Gastrocnemius medialis (tissue), 4 donors: Measurements from ENCODE around the gene NRXN2. TPM values are rescaled to one million over a fixed set of nuclear protein-coding genes. Genes with fewer than 3 reads are reported as not detected.

Experiments used
- ATAC-seq, 2 donors: fragments of 150-250 bp; one replicate each; pipeline ENCODE4 v1.9.1; 2016
- DNase-seq, 2 donors: peaks; one replicate each; pipeline ENCODE4 v3.0.0-alpha.2; 2019
- H3K27ac ChIP-seq, 4 donors: fragments of 200-600 bp; sonication (generic); 1 replicate in 1 of 4; 2 replicates in 3 of 4; pipeline ENCODE4 v1.5.1; 2016 to 2018; ENCODE audit warnings: mild to moderate bottlenecking in 2 of 4, moderate library complexity in 1 of 4
- H3K27me3 ChIP-seq, 3 donors: fragments of 200-600 bp; sonication (generic) in 2 of 3; 1 replicate in 1 of 3; 2 replicates in 2 of 3; pipeline versions ENCODE4 v1.5.1 to v1.6.0; 2016 to 2019; ENCODE audit warnings: mild to moderate bottlenecking in 1 of 3, moderate library complexity in 1 of 3
- H3K36me3 ChIP-seq, 2 donors: fragments of 200-600 bp; sonication (generic) in 1 of 2; one replicate each; pipeline ENCODE4 v1.5.1; 2017 to 2018
- H3K4me1 ChIP-seq, 2 donors: fragments of 200-600 bp; sonication (generic) in 1 of 2; one replicate each; pipeline ENCODE4 v1.5.1; 2016 to 2017; ENCODE audit warnings: mild to moderate bottlenecking in 2 of 2
- H3K4me3 ChIP-seq, 4 donors: fragments of 200-600 bp; sonication (generic) in 3 of 4; 1 replicate in 1 of 4; 2 replicates in 3 of 4; pipeline ENCODE4 v1.5.1; 2016 to 2019; ENCODE audit warnings: mild to moderate bottlenecking in 2 of 4
- H3K9me3 ChIP-seq, 3 donors: fragments of 200-600 bp; sonication (generic) in 2 of 3; 1 replicate in 1 of 3; 2 replicates in 2 of 3; pipeline ENCODE4 v1.5.1; 2016 to 2019
- POLR2A ChIP-seq, 2 donors: fragments of 450-650 bp; IDR thresholded peaks; one replicate each; pipeline ENCODE4 v1.6.1; 2017; ENCODE audit warnings: antibody characterized with exemption in 2 of 2, mild to moderate bottlenecking in 2 of 2, moderate library complexity in 2 of 2
- in situ Hi-C, 4 donors: fragments of 200-750 bp; cut with MboI; loops; one replicate each; pipeline versions ENCODE4 v1.15.0 to v1.8.0; 2017; ENCODE audit warnings: low sequenced_read_pairs in 4 of 4
- intact Hi-C: fragments of 100-400 bp; cut with DNase I; formaldehyde crosslinking; loops from one replicate; pipeline ENCODE4 v1.15.1; 2023; ENCODE audit warnings: low total_unique reads
- total RNA-seq, 4 donors: library from RNA; depleted of rRNA; stranded (reverse); fragments of >200 nt; gene quantifications; one replicate each; pipeline versions ENCODE4 v1.1.0 to v1.2.3, GENCODE V29; 2016
- TF ChIP-seq, protein P1 (sequence below), 5 experiments: fragments of 450-650 bp in 3 of 5; fragments of 200-600 bp in 2 of 5; sonication (generic) in 2 of 5; IDR thresholded peaks in 4 of 5; conservative IDR thresholded peaks in 1 of 5; 1 replicate in 4 of 5; 2 replicates in 1 of 5; pipeline ENCODE4 v1.5.1; 2016 to 2019; ENCODE audit warnings: antibody characterized with exemption in 5 of 5, mild to moderate bottlenecking in 3 of 5, moderate library complexity in 3 of 5

The NRXN2 gene
- total RNA-seq, 4 donors from 2014 or later = 0.15 to 6.2 (median 1.8) TPM

GRCh38 chr11:64611176-64611575 lies 111.8 kb downstream of the NRXN2 start:
- Histone ChIP-seq H3K4me3 (no peak overlapping the region), H3K27ac (no peak overlapping the region), H3K36me3 (no peaks in the 10 kb centered on the region), H3K9me3 (no peaks in the 10 kb centered on the region), H3K27me3 (peaks cover 0 to 5% (median 3%) of the 10 kb centered on the region in 3 donors), H3K4me1 (no peaks in the 10 kb centered on the region)
- TF ChIP-seq, protein P1, sequence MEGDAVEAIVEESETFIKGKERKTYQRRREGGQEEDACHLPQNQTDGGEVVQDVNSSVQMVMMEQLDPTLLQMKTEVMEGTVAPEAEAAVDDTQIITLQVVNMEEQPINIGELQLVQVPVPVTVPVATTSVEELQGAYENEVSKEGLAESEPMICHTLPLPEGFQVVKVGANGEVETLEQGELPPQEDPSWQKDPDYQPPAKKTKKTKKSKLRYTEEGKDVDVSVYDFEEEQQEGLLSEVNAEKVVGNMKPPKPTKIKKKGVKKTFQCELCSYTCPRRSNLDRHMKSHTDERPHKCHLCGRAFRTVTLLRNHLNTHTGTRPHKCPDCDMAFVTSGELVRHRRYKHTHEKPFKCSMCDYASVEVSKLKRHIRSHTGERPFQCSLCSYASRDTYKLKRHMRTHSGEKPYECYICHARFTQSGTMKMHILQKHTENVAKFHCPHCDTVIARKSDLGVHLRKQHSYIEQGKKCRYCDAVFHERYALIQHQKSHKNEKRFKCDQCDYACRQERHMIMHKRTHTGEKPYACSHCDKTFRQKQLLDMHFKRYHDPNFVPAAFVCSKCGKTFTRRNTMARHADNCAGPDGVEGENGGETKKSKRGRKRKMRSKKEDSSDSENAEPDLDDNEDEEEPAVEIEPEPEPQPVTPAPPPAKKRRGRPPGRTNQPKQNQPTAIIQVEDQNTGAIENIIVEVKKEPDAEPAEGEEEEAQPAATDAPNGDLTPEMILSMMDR (IDR thresholded peaks at IDR 0.05 in 4 of 5, conservative IDR thresholded peaks at IDR 0.05 in 1 of 5) = no peak
- no peak for TF ChIP-seq POLR2A (IDR thresholded peaks at IDR 0.05)
- in situ Hi-C loops (no loop called here), intact Hi-C loops (no loop called here)
- no peak for DNase-seq
- no peak for ATAC-seq

GRCh38 chr11:64610596-64610995 lies 112.4 kb downstream of the NRXN2 start:
- in situ Hi-C loops (no loop called here), intact Hi-C loops (no loop called here)
- H3K9me3 ChIP-seq = no peaks in the 10 kb centered on the region
- DNase-seq (no peak), ATAC-seq (no peak)
- TF ChIP-seq, protein P1 (IDR thresholded peaks at IDR 0.05 in 4 of 5, conservative IDR thresholded peaks at IDR 0.05 in 1 of 5) = no peak
- H3K4me3 ChIP-seq = no peak overlapping the region
- H3K4me1 ChIP-seq = no peaks in the 10 kb centered on the region
- H3K27me3 ChIP-seq = peaks cover 0 to 5% (median 3%) of the 10 kb centered on the region in 3 donors
- no peaks in the 10 kb centered on the region for H3K36me3 ChIP-seq
- H3K27ac ChIP-seq = no peak overlapping the region

DNA sequence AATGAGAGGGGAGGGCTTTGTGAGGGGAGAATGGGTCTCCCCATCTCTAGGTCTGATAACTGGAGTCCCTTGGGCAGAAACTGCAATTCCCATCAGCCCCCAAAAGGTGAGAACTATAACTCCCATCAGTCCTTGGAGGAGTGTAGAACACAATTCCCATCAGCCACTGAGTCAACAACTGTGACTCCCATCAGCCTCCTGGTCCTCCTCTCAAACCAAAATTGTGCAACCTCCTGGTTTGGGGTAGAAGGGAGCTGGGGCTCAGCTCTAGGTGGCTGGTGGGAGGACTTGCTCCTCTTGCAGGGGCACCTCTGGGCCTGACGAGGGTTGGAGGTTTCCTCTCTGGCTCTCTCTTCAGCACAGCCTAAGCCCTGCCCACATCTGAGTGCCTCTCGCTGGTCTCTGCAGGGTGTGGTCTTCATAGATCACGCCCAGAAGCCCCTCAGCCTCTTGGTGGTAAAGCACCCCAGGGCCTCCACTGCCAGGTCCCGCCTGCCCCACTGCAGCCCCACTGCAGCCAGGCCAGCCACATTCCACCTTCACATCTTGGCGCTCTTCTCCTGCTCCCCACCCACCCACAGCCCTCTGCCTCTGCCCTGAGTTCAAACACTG lies 113.5 kb downstream of the NRXN2 start:
- intact Hi-C loops = no loop called here
- ATAC-seq (peak in 1 of 2 donors; percentile 46), DNase-seq (no peak)
- H3K4me1 ChIP-seq = no peaks in the 10 kb centered on the region
- peaks cover 1 to 5% (median 3%) of the 10 kb centered on the region in 3 donors for H3K27me3 ChIP-seq
- no peak overlapping the region for H3K4me3 ChIP-seq
- in situ Hi-C loops = no loop called here
- no peaks in the 10 kb centered on the region for H3K36me3 ChIP-seq
- no peak for TF ChIP-seq POLR2A (IDR thresholded peaks at IDR 0.05)
- TF ChIP-seq, protein P1 (IDR thresholded peaks at IDR 0.05 in 4 of 5, conservative IDR thresholded peaks at IDR 0.05 in 1 of 5) = no peak
- no peak overlapping the region for H3K27ac ChIP-seq
- H3K9me3 ChIP-seq = no peaks in the 10 kb centered on the region

DNA sequence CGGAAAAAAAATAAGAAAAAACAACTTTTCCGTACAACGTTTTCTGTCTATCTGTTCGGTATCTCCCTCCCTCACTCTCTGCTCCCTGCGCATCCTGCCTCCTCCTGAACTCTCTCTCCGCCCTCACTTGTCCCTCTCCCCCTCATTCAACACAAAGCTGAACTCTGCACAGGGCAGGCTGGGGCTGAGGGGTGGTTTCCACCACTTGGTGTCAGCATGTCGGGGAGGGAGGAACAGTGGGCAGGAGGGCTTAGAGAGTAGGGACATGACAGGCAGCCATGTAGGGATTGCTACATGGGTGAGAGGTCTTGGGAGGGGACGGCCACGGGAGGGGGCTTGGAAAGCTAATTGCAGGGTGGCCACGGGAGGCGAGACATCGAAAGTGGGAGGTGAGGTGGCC lies 114.4 kb downstream of the NRXN2 start:
- in situ Hi-C loops = no loop called here
- Histone ChIP-seq H3K36me3 (no peaks in the 10 kb centered on the region), H3K27me3 (peaks cover 2 to 5% (median 3%) of the 10 kb centered on the region in 3 donors), H3K4me3 (no peak overlapping the region), H3K27ac (no peak overlapping the region), H3K9me3 (no peaks in the 10 kb centered on the region), H3K4me1 (no peaks in the 10 kb centered on the region)
- ATAC-seq (no peak), DNase-seq (no peak)
- intact Hi-C loops = no loop called here
- TF ChIP-seq, protein P1 (IDR thresholded peaks at IDR 0.05 in 4 of 5, conservative IDR thresholded peaks at IDR 0.05 in 1 of 5) = no peak
- no peak for TF ChIP-seq POLR2A (IDR thresholded peaks at IDR 0.05)

DNA sequence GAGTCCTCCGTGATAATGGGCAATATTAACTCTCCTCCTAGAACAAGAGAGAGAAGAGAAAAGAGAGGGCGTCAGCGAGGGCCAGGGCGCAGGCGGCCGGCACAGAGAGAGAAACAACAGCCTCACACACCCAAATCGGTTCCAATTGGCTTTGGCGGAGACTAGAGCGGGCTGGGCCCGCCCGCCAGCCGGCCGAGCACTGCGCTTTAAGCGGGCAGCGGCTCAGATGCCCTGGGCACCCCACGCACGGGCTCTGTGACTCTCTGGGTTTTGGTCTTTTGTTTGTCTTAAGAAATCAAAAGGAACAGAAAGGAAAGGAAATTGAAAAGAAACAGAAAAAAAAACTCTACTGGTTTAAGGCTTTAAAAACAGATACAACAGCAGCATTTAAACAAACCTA lies 115.0 kb downstream of the NRXN2 start:
- intact Hi-C loops = no loop called here
- TF ChIP-seq POLR2A (IDR thresholded peaks at IDR 0.05) = no peak
- TF ChIP-seq, protein P1 (IDR thresholded peaks at IDR 0.05 in 4 of 5, conservative IDR thresholded peaks at IDR 0.05 in 1 of 5) = no peak

More for the DNA sequence above, 115.0 kb downstream of the NRXN2 start:
- Histone ChIP-seq H3K4me1 (no peaks in the 10 kb centered on the region), H3K27me3 (peaks cover 2 to 5% (median 3%) of the 10 kb centered on the region in 3 donors), H3K4me3 (no peak overlapping the region), H3K36me3 (no peaks in the 10 kb centered on the region), H3K9me3 (no peaks in the 10 kb centered on the region), H3K27ac (no peak overlapping the region)
- DNase-seq (no peak), ATAC-seq (peak in 1 of 2 donors; percentile 33)
- in situ Hi-C loops = no loop called here
